GM21825 (cell line): Measurements from ENCODE around the gene LMBRD2.

Experiments used
- ATAC-seq: cut with Tn5 transposase; IDR thresholded peaks from one replicate; pipeline ENCODE4 v1.9.1; 2021; ENCODE audit warnings: mild to moderate bottlenecking, moderate library complexity; ENCODE audit not compliant: unreplicated experiment

LMBRD2 gene

GRCh38 chr5:36054647-36055046, 97.0 kb downstream of the LMBRD2 start:
- ATAC-seq: no peak

DNA sequence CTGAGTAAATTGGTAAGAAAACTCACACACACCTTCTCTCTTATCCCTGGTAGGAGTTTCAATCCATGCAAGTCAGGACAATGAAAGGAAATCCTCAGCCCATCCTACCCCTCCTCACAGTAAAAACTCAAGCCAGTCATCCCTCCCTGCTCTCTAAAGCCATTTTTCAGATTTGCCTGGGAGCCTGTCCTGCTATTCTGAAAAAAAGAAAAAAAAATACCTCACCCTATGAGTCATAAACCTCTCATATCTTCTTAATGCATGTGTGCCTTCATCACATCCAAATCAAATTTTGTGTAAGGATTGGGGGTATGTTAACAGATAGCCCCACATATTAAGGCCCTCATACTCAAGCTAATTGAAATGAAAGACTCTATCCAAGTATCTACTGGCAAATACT, 99.1 kb downstream of the LMBRD2 start:
- no peak for ATAC-seq

- ATAC-seq: no peak
These were observed 101.7 kb downstream of the LMBRD2 start for GRCh38 chr5:36049949-36050348.
